Hematopoietic multipotent progenitor cell treated with erythropoietin and hydrocortisone succinate and interleukin-3 and kit ligand, for 15 days (in vitro differentiated cells): ENCODE results near the gene ADCY2.

Experiments used
- DNase-seq: peaks from one replicate; pipeline ENCODE4 v3.0.0-alpha.2; 2015; ENCODE audit warnings: low spot score

Gene ADCY2

GRCh38 chr5:7445831-7446230 lies 49.9 kb downstream of the ADCY2 start:
- no peak for DNase-seq

- no peak for DNase-seq
These were observed 51.0 kb downstream of the ADCY2 start for GRCh38 chr5:7446913-7447312.

DNA sequence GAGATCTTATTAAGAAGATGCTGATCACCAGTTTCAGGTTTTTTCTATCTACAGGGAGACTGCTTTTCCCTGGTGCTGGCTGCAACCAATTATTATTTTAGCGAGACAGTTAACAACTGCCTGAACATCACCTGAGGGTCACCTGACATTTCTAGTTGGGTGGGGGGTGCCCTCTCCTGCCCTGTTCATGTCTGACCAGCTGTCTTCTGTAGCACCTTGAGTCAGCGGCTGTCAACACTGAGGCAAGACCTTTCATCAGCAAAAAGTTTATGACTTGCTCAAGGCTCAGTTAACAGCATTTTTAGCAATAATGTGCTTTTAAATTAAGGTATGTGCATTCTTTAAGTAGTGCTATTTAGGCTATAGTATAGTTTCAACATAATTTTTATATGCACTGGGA lies 58.0 kb downstream of the ADCY2 start:
- DNase-seq: no peak

GRCh38 chr5:7456206-7456605 lies 60.3 kb downstream of the ADCY2 start:
- DNase-seq: no peak

DNA sequence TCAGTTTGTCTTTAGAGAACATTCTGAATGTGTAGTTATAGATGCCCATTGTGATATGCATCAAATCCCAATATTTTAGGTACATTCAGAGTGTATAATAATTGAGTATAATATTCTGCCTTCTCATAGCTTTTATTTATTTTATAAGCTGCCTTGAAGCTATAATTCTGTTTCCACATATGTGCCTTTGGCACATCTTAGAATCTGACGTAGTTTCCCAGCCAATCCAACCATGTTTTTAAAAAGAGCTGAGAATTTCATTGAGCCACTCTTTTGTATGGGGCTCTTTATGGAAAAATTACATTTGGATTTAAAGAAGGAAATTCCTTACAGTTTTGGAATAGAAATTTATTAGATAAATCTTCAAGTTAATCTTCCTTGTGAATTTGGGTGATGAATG lies 65.4 kb downstream of the ADCY2 start:
- no peak for DNase-seq

GRCh38 chr5:7462758-7463157 lies 66.8 kb downstream of the ADCY2 start:
- no peak for DNase-seq

DNA sequence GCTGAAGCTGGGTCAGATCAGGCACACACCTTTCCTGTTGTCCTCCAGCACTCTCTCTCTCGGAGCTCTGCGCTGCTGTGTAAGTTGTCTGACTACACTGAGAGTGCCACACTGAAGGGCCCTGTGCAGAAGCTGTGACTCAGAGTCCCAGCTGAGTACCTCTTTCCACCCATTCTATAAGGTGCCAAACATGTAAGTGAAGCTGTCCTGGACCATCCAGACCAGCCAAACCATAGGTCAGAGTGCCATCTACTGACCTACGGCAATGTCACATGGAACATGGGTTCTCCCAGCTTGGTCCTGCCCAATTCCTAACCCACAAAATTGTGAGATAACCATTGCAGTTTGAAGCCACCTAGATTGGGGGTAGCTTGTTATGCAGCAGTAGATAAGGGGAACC lies 68.2 kb downstream of the ADCY2 start:
- DNase-seq: no peak

GRCh38 chr5:7467179-7467578 lies 71.2 kb downstream of the ADCY2 start:
- no peak for DNase-seq

- no peak for DNase-seq
These were observed 72.8 kb downstream of the ADCY2 start for GRCh38 chr5:7468742-7469141.

DNA sequence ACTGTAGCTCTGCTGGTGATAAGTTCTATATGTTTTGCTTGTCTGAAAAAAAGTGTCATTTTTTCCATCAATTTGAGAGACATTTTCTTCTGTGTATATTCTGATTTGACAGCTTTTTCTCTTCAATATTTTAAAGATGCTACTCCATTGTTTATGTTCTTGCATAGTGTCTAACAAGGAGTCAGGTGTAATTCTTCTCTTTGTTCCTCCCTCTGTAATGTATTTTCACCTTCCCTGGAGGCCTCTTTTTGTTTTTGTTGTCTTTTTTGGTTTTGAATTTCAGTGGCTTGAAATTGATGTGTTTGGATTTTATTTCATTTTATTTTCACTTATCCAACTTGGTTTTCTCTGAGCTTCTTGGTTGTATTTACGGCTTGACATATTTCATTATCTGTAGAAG lies 75.8 kb downstream of the ADCY2 start:
- DNase-seq: no peak

DNA sequence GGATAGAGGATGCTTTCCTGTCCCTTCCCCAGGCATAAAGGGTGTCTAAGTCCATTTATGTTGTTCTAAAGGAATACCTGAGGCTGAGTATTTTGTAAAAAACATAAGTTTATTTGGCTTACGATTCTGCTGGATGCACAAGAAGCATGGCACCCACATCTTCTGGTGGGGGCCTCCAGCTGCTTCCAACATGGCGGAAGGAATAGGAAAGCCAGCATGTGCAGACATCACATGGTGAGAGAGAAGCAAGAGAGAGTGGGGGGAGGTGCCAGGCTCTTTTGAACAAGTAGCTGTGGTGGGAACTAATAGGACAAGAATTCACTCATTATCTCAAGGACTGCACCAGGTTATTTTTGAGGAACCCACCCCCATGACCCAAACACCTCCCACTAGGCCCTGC lies 77.2 kb downstream of the ADCY2 start:
- DNase-seq: no peak

DNA sequence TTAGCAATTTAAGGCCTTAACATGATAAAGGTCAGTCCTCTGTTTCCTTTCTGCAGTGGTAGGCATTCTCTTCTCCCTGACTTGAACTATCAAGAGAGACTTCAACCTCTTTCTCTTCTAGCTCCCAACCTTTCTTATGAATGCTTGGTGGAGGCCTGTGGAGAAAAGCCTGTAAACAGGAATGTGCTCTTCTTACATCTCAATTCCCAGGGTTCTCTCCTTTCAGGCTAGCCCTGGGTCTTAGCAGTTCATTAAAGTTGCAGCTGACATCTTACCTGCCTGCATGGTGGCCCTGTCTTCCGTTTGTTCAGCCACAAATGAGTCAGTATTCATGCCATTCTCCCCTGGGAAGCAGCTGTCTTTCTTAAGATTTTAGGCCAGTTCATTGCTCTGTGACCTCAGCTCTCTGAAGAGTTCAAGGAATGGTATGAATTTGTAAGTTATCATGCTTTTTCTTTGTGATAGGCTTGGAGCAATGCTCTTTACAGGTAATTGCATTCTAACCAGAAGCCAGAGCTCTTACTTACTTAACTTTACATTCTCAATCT lies 77.8 kb downstream of the ADCY2 start:
- DNase-seq: no peak

GRCh38 chr5:7474821-7475403 lies 79.0 kb downstream of the ADCY2 start:
- no peak for DNase-seq

DNA sequence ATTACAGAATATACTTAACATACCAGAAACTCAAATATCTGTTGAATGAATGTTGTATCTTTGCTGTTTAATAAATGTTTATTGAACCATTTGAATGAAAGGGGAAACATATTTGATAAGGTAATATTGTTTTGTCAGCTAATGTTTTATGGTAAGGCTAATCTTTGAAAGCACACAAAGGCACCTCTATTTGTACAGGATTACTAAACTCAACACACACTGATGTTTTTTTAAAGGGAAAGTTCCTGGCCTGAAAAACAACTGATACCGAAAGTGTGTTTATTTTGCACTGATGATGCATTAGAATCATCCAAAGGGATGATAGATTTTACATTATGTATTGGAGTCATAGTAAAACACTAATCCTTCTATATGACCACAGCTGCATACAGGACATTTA lies 82.5 kb downstream of the ADCY2 start:
- DNase-seq: no peak

DNA sequence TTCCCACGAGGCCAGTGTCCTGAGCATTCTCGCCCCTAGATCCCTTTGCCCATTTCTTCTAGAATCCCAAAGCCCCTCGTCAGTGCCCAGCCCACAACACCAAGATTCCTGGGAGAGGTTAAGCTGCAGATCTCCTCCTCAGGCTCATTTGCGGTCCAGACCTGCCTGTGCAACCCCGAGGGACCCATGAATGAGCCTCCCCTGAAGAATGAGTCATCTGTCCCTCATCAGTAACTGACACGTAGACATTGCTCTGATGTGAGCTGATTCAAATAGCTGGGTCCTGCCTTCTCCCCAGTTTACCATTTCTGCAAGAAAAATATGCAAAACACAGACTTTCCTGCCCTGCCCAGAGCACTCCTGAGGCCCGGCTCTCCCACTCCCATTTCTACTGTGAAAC lies 92.8 kb downstream of the ADCY2 start:
- no peak for DNase-seq

GRCh38 chr5:7492371-7492770 lies 96.4 kb downstream of the ADCY2 start:
- DNase-seq: no peak

- no peak for DNase-seq
These were observed 97.1 kb downstream of the ADCY2 start for GRCh38 chr5:7493081-7493480.

- DNase-seq: no peak
These were observed 97.7 kb downstream of the ADCY2 start for GRCh38 chr5:7493622-7494021.

DNA sequence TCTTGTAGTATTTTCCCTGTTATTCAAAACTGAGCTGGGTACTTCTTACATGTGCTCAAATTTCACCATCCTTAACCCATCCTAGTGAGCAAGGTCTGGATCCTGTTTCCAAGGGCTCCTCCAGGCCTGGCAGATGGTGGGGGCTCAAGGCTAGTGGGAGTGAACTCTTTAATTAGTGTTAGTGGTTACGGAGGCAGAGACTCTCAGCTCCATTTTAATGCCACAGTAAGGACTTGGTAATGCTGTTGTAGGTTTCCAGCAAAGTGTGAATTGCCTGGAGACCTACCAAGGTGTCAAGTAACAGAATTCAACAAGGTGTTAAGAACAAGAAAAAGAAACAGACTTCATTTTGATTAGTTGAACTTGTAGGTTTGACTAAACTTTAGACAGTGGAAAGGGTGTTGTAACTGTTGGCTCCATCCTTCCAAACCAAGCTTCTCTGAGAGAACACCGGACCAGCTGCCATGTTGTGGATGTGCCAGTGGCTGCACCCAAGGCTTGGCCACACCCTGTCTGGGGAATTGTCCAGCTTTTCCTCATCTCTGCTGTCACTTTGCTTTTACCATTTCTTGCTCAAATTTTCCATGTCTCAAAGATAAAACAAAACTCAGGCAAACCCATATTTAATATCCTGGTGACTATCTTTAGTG lies 98.7 kb downstream of the ADCY2 start:
- no peak for DNase-seq

GRCh38 chr5:7495131-7495517 lies 99.2 kb downstream of the ADCY2 start:
- DNase-seq: no peak

DNA sequence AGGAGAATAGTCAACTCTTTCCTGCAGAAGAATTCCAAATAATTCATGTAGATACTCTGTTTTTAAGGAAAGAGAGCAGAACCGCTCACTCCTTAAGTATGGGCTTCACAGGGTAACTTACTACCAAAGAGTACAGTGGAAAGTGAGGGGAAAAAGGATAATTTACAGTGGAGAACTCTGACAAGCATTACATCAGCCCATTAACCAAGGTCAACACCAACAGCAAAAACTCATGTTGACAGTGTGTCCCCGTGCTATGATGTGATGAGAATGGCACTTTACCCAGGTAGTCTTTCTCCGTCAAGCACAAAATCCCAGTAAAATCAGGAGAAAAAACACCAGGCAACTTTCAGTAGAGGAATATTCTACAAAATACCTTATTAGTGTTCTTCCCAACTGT lies 104.3 kb downstream of the ADCY2 start:
- no peak for DNase-seq

- DNase-seq: no peak
These were observed 105.1 kb downstream of the ADCY2 start for GRCh38 chr5:7501061-7501460.

DNA sequence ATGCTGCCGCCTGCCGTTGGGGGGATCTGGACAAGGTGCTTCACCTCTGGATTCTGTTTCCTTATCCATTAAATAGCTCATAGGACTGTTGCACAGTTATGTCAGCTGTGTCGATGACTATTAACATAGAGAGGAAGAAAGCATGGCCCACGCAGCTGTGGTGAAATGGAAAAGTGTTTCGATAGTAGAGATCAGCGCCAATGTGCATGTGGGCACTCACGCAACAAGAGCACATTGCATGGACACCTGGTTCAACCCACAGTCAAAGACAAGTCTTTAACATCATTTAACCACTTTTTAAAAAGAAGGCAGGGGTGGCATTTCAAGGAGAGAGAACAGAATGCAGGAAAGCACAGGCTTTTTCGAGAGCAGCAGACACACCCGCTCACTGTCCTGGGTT lies 107.6 kb downstream of the ADCY2 start:
- DNase-seq: no peak

GRCh38 chr5:7515284-7515914 lies 119.5 kb downstream of the ADCY2 start:
- DNase-seq: no peak
